GM23338 (cell line): ENCODE measurements around the gene CUEDC2. TPM values are rescaled to one million over a fixed set of nuclear protein-coding genes. Genes with fewer than 3 reads are reported as not detected.
A peak's percentile ranks its signal among the peaks of the same experiment; 100 is the strongest.

ENCODE experiments used
- ATAC-seq: fragments of 200-7000 bp; cut with Tn5 transposase; 3 replicates; pipeline ENCODE4 v1.9.1; 2020
- DNase-seq: peaks from one replicate; pipeline ENCODE4 v3.0.0-alpha.2; 2015; ENCODE audit warnings: low spot score
- H2AFZ ChIP-seq: fragments of 200-600 bp; sonication (generic); 2 replicates; pipeline ENCODE4 v1.8.0; 2016; ENCODE audit warnings: antibody characterized with exemption, mild to moderate bottlenecking, moderate library complexity
- H3F3A ChIP-seq: fragments of 200-600 bp; sonication (generic); replicated peaks from 2 replicates; pipeline ENCODE4 v1.8.0; 2017; ENCODE audit warnings: antibody characterized with exemption, mixed run types, low read depth
- H3K27ac ChIP-seq: fragments of 200-600 bp; sonication (generic); 2 replicates; pipeline ENCODE4 v1.6.1; 2016; ENCODE audit warnings: low read depth
- H3K27me3 ChIP-seq: fragments of 200-600 bp; sonication (generic); 2 replicates; pipeline ENCODE4 v1.8.0; 2016; ENCODE audit warnings: mild to moderate bottlenecking, mixed run types, moderate library complexity; ENCODE audit not compliant: insufficient read depth
- H3K36me3 ChIP-seq: fragments of 200-600 bp; sonication (generic); 2 replicates; pipeline ENCODE4 v1.8.0; 2016; ENCODE audit warnings: mild to moderate bottlenecking; ENCODE audit not compliant: insufficient read depth
- H3K4me1 ChIP-seq: fragments of 200-600 bp; sonication (generic); 2 replicates; pipeline ENCODE4 v1.8.0; 2016; ENCODE audit warnings: mild to moderate bottlenecking, moderate library complexity; ENCODE audit not compliant: insufficient read depth
- H3K4me2 ChIP-seq: fragments of 200-600 bp; sonication (generic); 2 replicates; pipeline ENCODE4 v1.7.1; 2017; ENCODE audit warnings: mixed run types
- H3K4me3 ChIP-seq: fragments of 200-600 bp; sonication (generic); 2 replicates; pipeline ENCODE4 v1.6.1; 2016; ENCODE audit warnings: mixed run types
- H3K79me2 ChIP-seq: fragments of 200-600 bp; sonication (generic); replicated peaks from 2 replicates; pipeline ENCODE4 v1.8.0; 2017; ENCODE audit warnings: mild to moderate bottlenecking; ENCODE audit not compliant: insufficient read depth
- H3K9me2 ChIP-seq: fragments of 200-600 bp; sonication (generic); 2 replicates; pipeline ENCODE4 v1.8.0; 2017; ENCODE audit not compliant: insufficient read depth
- H4K20me1 ChIP-seq: fragments of 200-600 bp; sonication (generic); replicated peaks from 2 replicates; pipeline ENCODE4 v1.8.0; 2017; ENCODE audit warnings: mild to moderate bottlenecking; ENCODE audit not compliant: insufficient read depth
- H3K27ac Mint-ChIP-seq: 2 replicates; pipeline ENCODE4 v1.8.0; 2020; ENCODE audit warnings: inconsistent platforms, mild to moderate bottlenecking, moderate library complexity, mixed read lengths
- H3K27me3 Mint-ChIP-seq: 3 replicates; pipeline ENCODE4 v1.8.0; 2022; ENCODE audit warnings: low read depth, mild to moderate bottlenecking, moderate library complexity, mixed read lengths, inconsistent platforms; ENCODE audit not compliant: insufficient read depth, poor library complexity
- H3K36me3 Mint-ChIP-seq: 3 replicates; pipeline ENCODE4 v1.8.0; 2021; ENCODE audit warnings: low read depth, mild to moderate bottlenecking, inconsistent platforms, moderate library complexity, mixed read lengths
- H3K4me1 Mint-ChIP-seq: 3 replicates; pipeline ENCODE4 v1.8.0; 2020; ENCODE audit warnings: mild to moderate bottlenecking, inconsistent platforms, mixed read lengths
- H3K4me3 Mint-ChIP-seq: 3 replicates; pipeline ENCODE4 v1.8.0; 2021; ENCODE audit warnings: moderate library complexity, mild to moderate bottlenecking, inconsistent platforms, mixed read lengths
- H3K9me3 Mint-ChIP-seq: 3 replicates; pipeline ENCODE4 v1.8.0; 2020; ENCODE audit warnings: moderate library complexity, mild to moderate bottlenecking, inconsistent platforms, mixed read lengths
- CREB1 ChIP-seq: fragments of 250-450 bp; sonication (Bioruptor Pico); IDR thresholded peaks from 2 replicates; pipeline ENCODE4 v1.5.0; 2020; ENCODE audit warnings: low read depth, mild to moderate bottlenecking, moderate library complexity
- JUNB ChIP-seq: IDR thresholded peaks from one replicate; pipeline ENCODE4 v1.6.1; 2016; ENCODE audit warnings: antibody characterized with exemption; ENCODE audit not compliant: unreplicated experiment
- NANOG ChIP-seq: IDR thresholded peaks from 2 replicates; pipeline ENCODE4 v1.6.1; 2016; ENCODE audit warnings: antibody characterized with exemption, borderline replicate concordance
- POLR2AphosphoS5 ChIP-seq: IDR thresholded peaks from 2 replicates; pipeline ENCODE4 v1.6.1; 2016; ENCODE audit warnings: antibody characterized with exemption, low read depth
- STAT1 ChIP-seq: IDR thresholded peaks from one replicate; pipeline ENCODE4 v1.6.1; 2016; ENCODE audit warnings: antibody characterized with exemption; ENCODE audit not compliant: unreplicated experiment
- ZNF462 ChIP-seq: fragments of 250-450 bp; sonication (Bioruptor Pico); IDR thresholded peaks from 2 replicates; pipeline ENCODE4 v1.5.0; 2020; ENCODE audit warnings: mild to moderate bottlenecking, moderate library complexity
- polyA plus RNA-seq: library from polyadenylated mRNA; unstranded; fragments of >200 nt; fragmentation: Nextera tagmentation; extraction: Ambion mirVana; gene quantifications from 2 replicates; pipeline ENCODE4 v1.2.1, GENCODE V29; 2016
- total RNA-seq: library from RNA; depleted of rRNA; stranded (reverse); fragments of >200 nt; shearing (Covaris generic); gene quantifications from 2 replicates; pipeline ENCODE4 v1.2.3, GENCODE V29; 2014

The CUEDC2 gene
- total and polyA plus RNA-seq, 2 experiments from 2014 or later, result 39.2 to 47.3 TPM

GRCh38 chr10:102395400-102396316 lies 36.7 kb downstream of the CUEDC2 start, which contains the start of gene NFKB2:
NFKB2 (plus strand) TSS chr10:102395705; CDS start chr10:102395960, 255 bp downstream.
- Histone ChIP-seq H4K20me1 (no peaks in the 10 kb centered on the region; the same call in 1 of the 2 replicates), H3K4me1 (peaks cover 13% of the 10 kb centered on the region), H3K27me3 (peaks cover 38% of the 10 kb centered on the region), H3K27ac (no peak within 1 kb of the TSS), H2AFZ (peak within 1 kb of the TSS; percentile 97), H3K4me3 (peak within 1 kb of the TSS; percentile 88), H3K79me2 (no peaks in the 10 kb centered on the region), H3K36me3 (no peaks in the 10 kb centered on the region), H3K4me2 (peak within 1 kb of the TSS; percentile 96), H3K9me2 (no peaks in the 10 kb centered on the region), H3F3A (0 out of 2 replicates have a peak, but pooled peaks cover 9% of the 10 kb centered on the region)
- peak; percentile 23 for ATAC-seq
- H3K9me3 Mint-ChIP-seq, result no peaks in the 10 kb centered on the region
- H3K4me3 Mint-ChIP-seq, result peak within 1 kb of the TSS; percentile 82
- peak; percentile 95 for DNase-seq
- H3K36me3 Mint-ChIP-seq, result no peaks in the 10 kb centered on the region; the same call in 2 of the 3 replicates
- peaks cover 20% of the 10 kb centered on the region for H3K4me1 Mint-ChIP-seq
- peak within 1 kb of the TSS; percentile 59; the same call in 1 of the 2 replicates for H3K27ac Mint-ChIP-seq
- TF ChIP-seq STAT1 (no peak), JUNB (no peak), ZNF462 (no peak), POLR2AphosphoS5 (peak; percentile 60), NANOG (no peak), CREB1 (CRISPR knock-in tag) (peak; percentile 92)
- peaks cover 38% of the 10 kb centered on the region for H3K27me3 Mint-ChIP-seq
